GM19395 (cell line): ENCODE measurements around the gene PEX16.
"Not testable (repeated sequence)": the region's sequence is repeated elsewhere in the genome, so short reads cannot be mapped to it uniquely, and the experiment has no call there.

Experiments
- ATAC-seq: cut with Tn5 transposase; IDR thresholded peaks from one replicate; pipeline ENCODE4 v1.9.1; 2021; ENCODE audit warnings: mild to moderate bottlenecking, moderate library complexity; ENCODE audit not compliant: unreplicated experiment

PEX16 gene

GRCh38 chr11:45918962-45919675 is 1.4 kb upstream of the PEX16 start:
- ATAC-seq, result no peak

GRCh38 chr11:45918331-45918941 is 759 bp upstream of the PEX16 start:
- ATAC-seq, result peak; percentile 47

GRCh38 chr11:45917286-45917622 is 423 bp downstream of the PEX16 start:
- ATAC-seq, result no peak

GRCh38 chr11:45915446-45915845 is 2.2 kb downstream of the PEX16 start:
- no peak for ATAC-seq

- no peak for ATAC-seq
These were observed 3.6 kb downstream of the PEX16 start for GRCh38 chr11:45913942-45914635.

GRCh38 chr11:45913514-45913913 is 4.2 kb downstream of the PEX16 start:
- ATAC-seq, result no peak

DNA sequence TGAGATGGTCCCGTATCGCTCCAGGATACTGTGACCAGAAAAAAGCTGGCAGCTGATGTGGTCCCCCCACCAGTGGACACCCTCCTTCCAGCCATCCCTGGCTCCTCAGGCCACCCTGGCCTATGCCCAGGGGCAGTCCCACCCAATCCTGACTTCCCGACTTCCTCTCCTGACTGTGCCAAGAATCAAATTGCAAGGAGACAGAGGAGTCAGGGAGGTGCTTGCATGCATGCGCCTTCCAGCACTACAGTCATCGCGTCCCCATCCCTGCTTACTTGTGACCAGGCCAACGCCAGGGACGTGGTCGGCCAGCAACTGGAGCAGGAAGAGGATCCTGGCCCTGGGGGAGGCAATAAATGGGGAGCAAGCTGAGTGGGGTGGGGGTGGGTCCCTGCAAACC is 7.1 kb downstream of the PEX16 start:
- ATAC-seq, result no peak

- no peak for ATAC-seq
These were observed 7.8 kb downstream of the PEX16 start for GRCh38 chr11:45909594-45910475.

GRCh38 chr11:45907911-45908370 is 9.7 kb downstream of the PEX16 start:
- no peak for ATAC-seq

- no peak for ATAC-seq
These were observed 10.6 kb downstream of the PEX16 start, which contains the start of gene FREY1 for GRCh38 chr11:45906965-45907611. Gene FREY1 (minus strand): TSS chr11:45907271. CDS start chr11:45907245, 26 bp downstream.

DNA sequence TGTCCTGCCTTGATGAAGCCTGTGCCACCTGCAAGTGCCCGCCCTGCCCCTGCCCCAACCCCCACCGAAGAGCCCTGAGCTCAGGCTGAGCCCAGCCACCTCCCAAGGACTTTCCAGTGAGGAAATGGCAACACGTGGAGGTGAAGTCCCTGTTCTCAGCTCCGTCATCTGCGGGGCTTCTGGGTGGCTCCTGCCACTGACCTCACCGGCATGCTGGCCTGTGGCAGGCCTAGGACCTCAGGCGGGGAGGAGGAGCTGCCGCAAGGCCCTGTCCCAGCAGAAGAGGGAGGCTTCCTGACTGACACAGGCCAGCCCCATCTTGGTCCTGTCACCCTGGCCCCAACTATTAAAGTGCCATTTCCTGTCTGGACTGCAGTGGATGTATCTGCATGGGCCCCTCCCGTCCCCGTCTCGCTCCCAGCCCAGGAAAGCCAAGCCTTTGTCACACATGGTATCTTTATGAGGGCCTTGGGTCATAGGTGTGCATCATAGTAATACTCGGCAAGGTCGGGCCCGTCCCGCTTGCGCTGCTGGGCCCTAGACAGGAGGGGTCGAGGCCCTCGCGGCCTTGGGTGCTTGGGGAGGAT is 11.5 kb downstream of the PEX16 start:
- no peak for ATAC-seq

DNA sequence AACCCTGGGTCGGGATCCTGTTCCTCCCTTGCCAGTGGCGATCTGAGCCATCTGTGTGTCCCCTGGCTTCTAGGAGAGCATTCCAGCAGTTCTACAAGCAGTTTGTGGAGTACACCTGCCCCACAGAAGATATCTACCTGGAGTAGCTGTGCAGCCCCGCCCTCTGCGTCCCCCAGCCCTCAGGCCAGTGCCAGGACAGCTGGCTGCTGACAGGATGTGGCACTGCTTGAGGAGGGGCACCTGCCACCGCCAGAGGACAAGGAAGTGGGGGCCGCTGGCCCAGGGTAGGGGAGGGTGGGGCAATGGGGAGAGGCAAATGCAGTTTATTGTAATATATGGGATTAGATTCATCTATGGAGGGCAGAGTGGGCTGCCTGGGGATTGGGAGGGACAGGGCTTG is 12.1 kb downstream of the PEX16 start:
- not testable (repeated sequence) for ATAC-seq

DNA sequence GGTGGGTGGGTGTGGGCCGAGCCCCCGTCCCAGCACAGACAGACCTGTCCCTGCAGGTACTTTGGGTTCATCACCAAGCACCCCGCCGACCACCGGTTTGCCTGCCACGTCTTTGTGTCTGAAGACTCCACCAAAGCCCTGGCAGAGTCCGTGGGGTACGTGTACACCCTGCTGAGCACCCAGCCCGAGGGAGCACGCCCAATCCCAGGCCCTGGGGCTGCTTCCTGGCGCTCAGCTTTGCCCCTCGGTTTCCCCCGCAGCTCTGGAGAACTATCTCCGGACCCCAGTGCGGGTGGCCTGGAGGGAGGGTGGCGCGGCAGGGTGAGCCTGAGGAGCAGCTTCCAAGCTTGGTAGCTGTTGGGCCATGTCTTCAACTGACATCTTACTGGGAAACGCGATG is 12.6 kb downstream of the PEX16 start:
- no peak for ATAC-seq

GRCh38 chr11:45904309-45904915 is 13.3 kb downstream of the PEX16 start:
- ATAC-seq, result no peak

- ATAC-seq, result no peak
These were observed 15.0 kb downstream of the PEX16 start for GRCh38 chr11:45902452-45903380.

GRCh38 chr11:45901626-45902025 is 16.1 kb downstream of the PEX16 start:
- ATAC-seq, result no peak

- ATAC-seq, result no peak
These were observed 16.6 kb downstream of the PEX16 start for GRCh38 chr11:45900916-45901617.

DNA sequence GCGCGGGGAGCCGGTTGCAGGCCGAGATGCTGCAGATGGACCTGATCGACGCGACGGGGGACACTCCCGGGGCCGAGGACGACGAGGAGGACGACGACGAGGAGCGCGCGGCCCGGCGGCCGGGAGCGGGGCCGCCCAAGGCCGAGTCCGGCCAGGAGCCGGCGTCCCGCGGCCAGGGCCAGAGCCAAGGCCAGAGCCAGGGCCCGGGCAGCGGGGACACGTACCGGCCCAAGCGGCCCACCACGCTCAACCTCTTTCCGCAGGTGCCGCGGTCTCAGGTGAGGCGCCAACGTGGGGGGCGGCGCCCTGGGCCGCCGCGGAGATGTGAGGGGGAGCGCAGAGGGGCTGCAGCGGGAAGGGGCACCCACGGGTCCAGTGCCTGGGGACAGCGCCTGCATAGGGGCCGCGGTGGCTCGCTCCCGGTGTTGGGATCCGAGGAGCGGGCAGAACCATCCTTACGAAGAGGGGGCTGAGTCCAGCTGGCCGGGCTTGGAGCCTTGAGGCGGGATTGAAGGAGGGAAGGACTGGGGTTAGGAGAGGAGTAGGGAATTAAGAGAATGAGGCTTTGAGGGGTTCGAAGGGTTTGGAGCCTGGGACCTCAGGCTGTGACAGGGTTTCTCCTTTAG is 17.4 kb downstream of the PEX16 start:
- not testable (repeated sequence) for ATAC-seq
